H1 (cell line): ENCODE results near the gene NPBWR2. TPM values are rescaled to one million over a fixed set of nuclear protein-coding genes. Genes with fewer than 3 reads are reported as not detected.

ENCODE experiments used
- CTCF ChIA-PET: fragments of 300-600 bp; sonication (Branson Sonifier 250); formaldehyde crosslinking; loops from one replicate; lab custom pipeline; 2021; ENCODE audit not compliant: partially characterized antibody; lab: Charles Lee
- POLR2A ChIA-PET: fragments of 300-600 bp; sonication (Branson Sonifier 250); formaldehyde crosslinking; loops from one replicate; lab custom pipeline; 2021; ENCODE audit warnings: inconsistent platforms; ENCODE audit not compliant: partially characterized antibody; lab: Charles Lee
- DNase-seq, 2 experiments: peaks; one replicate each; pipeline versions ENCODE4 v3.0.0 to v3.0.0-alpha.2; 2010 to 2022; ENCODE audit warnings: low spot score in 2 of 2, low read depth in 1 of 2, mixed read lengths in 1 of 2
- FAIRE-seq: peaks from 2 replicates; lab custom pipeline; 2011; peaks lifted over from hg19 to GRCh38; lab: Jason Lieb, UNC
- H2AFZ ChIP-seq: 2 replicates; pipeline ENCODE4 v1.8.1; 2012; ENCODE audit warnings: low read length, inconsistent platforms
- H2AK5ac ChIP-seq: 2 replicates; pipeline ENCODE4 v1.6.1; 2013; ENCODE audit warnings: low read depth, low read length
- H2BK120ac ChIP-seq: replicated peaks from 2 replicates; pipeline ENCODE3; 2013; ENCODE audit warnings: low read depth, low read length, inconsistent platforms
- H2BK12ac ChIP-seq: 2 replicates; pipeline ENCODE4 v1.6.1; 2013; ENCODE audit warnings: low read depth, low read length
- H2BK15ac ChIP-seq: 2 replicates; pipeline ENCODE4 v1.6.1; 2013; ENCODE audit warnings: low read length
- H2BK20ac ChIP-seq: 2 replicates; pipeline ENCODE4 v1.6.1; 2013; ENCODE audit warnings: low read length
- H2BK5ac ChIP-seq: 2 replicates; pipeline ENCODE4 v1.6.1; 2013; ENCODE audit warnings: low read depth, low read length
- H3K14ac ChIP-seq: 2 replicates; pipeline ENCODE4 v1.6.1; 2013; ENCODE audit warnings: inconsistent platforms; ENCODE audit not compliant: insufficient read length
- H3K18ac ChIP-seq: 2 replicates; pipeline ENCODE4 v1.6.1; 2013; ENCODE audit warnings: low read length; ENCODE audit errors: extremely low read depth
- H3K23ac ChIP-seq: 2 replicates; pipeline ENCODE4 v1.6.1; 2013; ENCODE audit warnings: inconsistent platforms; ENCODE audit not compliant: insufficient read length
- H3K23me2 ChIP-seq: 2 replicates; pipeline ENCODE4 v1.6.1; 2013; ENCODE audit warnings: low read depth, low read length
- H3K27ac ChIP-seq: 2 replicates; pipeline ENCODE4 v1.6.1; 2011; ENCODE audit warnings: low read depth, low read length, inconsistent platforms
- H3K27me3 ChIP-seq, 4 experiments: replicated peaks in 1 of 4; 1 replicate in 1 of 4; 2 replicates in 3 of 4; pipeline versions ENCODE4 v1.6.1 to v1.8.1; 2011 to 2013; ENCODE audit warnings: low read length in 3 of 4, mild to moderate bottlenecking in 3 of 4, inconsistent platforms in 2 of 4, mixed read lengths in 2 of 4, moderate library complexity in 1 of 4; ENCODE audit not compliant: control insufficient read depth in 3 of 4, insufficient read depth in 3 of 4; ENCODE audit errors: extremely low read depth in 1 of 4
- H3K36me3 ChIP-seq, 4 experiments: 2 replicates each; pipeline versions ENCODE4 v1.6.1 to v1.8.1; 2011 to 2013; ENCODE audit warnings: mild to moderate bottlenecking in 4 of 4, low read length in 3 of 4, moderate library complexity in 2 of 4, control low read depth in 1 of 4, inconsistent platforms in 1 of 4; ENCODE audit not compliant: insufficient read depth in 4 of 4, control insufficient read depth in 2 of 4
- H3K4ac ChIP-seq: replicated peaks from 2 replicates; pipeline ENCODE3; 2013; ENCODE audit warnings: low read length, low read depth, mixed read lengths, inconsistent platforms; ENCODE audit not compliant: insufficient read length
- H3K4me1 ChIP-seq, 4 experiments: replicated peaks in 1 of 4; 1 replicate in 1 of 4; 2 replicates in 3 of 4; pipeline versions ENCODE4 v1.6.1 to v1.8.1; 2011 to 2013; ENCODE audit warnings: low read length in 3 of 4, inconsistent platforms in 2 of 4, mixed read lengths in 1 of 4; ENCODE audit not compliant: insufficient read depth in 4 of 4, control insufficient read depth in 3 of 4
- H3K4me2 ChIP-seq, 2 experiments: 2 replicates each; pipeline versions ENCODE4 v1.6.1 to v1.8.1; 2011 to 2013; ENCODE audit warnings: low read depth in 2 of 2, low read length in 2 of 2, control low read depth in 1 of 2, inconsistent platforms in 1 of 2, mild to moderate bottlenecking in 1 of 2; ENCODE audit not compliant: insufficient read depth in 1 of 2
- H3K4me3 ChIP-seq, 4 experiments: fragments of 200-600, 300-600 bp in 1 of 4; sonication (generic), shearing (Covaris generic), sonication (Bioruptor Twin) in 1 of 4; 2 replicates each; pipeline versions ENCODE4 v1.5.1 to v1.8.1; 2011 to 2016; ENCODE audit warnings: low read length in 4 of 4, low read depth in 3 of 4, control low read depth in 2 of 4, inconsistent platforms in 2 of 4, mild to moderate bottlenecking in 2 of 4, mixed read lengths in 1 of 4, moderate library complexity in 1 of 4; ENCODE audit not compliant: insufficient read depth in 2 of 4; ENCODE audit errors: extremely low read depth in 1 of 4
- H3K56ac ChIP-seq: replicated peaks from 2 replicates; pipeline ENCODE3; 2013; ENCODE audit warnings: low read depth, mild to moderate bottlenecking, mixed read lengths, low read length, inconsistent platforms; ENCODE audit not compliant: insufficient read length
- H3K79me1 ChIP-seq: 2 replicates; pipeline ENCODE4 v1.6.1; 2013; ENCODE audit warnings: low read depth, low read length, control low read depth
- H3K79me2 ChIP-seq, 2 experiments: 2 replicates each; pipeline versions ENCODE4 v1.6.1 to v1.8.1; 2012 to 2013; ENCODE audit warnings: low read length in 2 of 2, mild to moderate bottlenecking in 2 of 2, inconsistent platforms in 1 of 2; ENCODE audit not compliant: insufficient read depth in 2 of 2, control insufficient read depth in 1 of 2
- H3K9ac ChIP-seq, 4 experiments: replicated peaks in 1 of 4; 1 replicate in 1 of 4; 2 replicates in 3 of 4; pipeline versions ENCODE4 v1.6.1 to v1.8.1; 2011 to 2013; ENCODE audit warnings: low read depth in 3 of 4, low read length in 3 of 4, control low read depth in 2 of 4, mild to moderate bottlenecking in 2 of 4, moderate library complexity in 2 of 4, inconsistent platforms in 1 of 4; ENCODE audit errors: extremely low read depth in 1 of 4
- H3K9me3 ChIP-seq, 2 experiments: 2 replicates each; pipeline versions ENCODE4 v1.6.1 to v1.8.1; 2012 to 2013; ENCODE audit warnings: mild to moderate bottlenecking in 2 of 2, moderate library complexity in 2 of 2, control low read depth in 1 of 2, inconsistent platforms in 1 of 2, low read depth in 1 of 2, low read length in 1 of 2, mixed read lengths in 1 of 2; ENCODE audit not compliant: insufficient read depth in 2 of 2
- H4K20me1 ChIP-seq, 2 experiments: replicated peaks in 1 of 2; 2 replicates each; pipeline versions ENCODE3 to v1.8.1; 2011 to 2013; ENCODE audit warnings: inconsistent platforms in 2 of 2, low read length in 2 of 2, mild to moderate bottlenecking in 1 of 2; ENCODE audit not compliant: insufficient read depth in 2 of 2, control insufficient read depth in 1 of 2
- H4K5ac ChIP-seq: 2 replicates; pipeline ENCODE4 v1.6.1; 2013; ENCODE audit warnings: low read length, low read depth, mixed read lengths, inconsistent platforms; ENCODE audit not compliant: insufficient read length
- H4K8ac ChIP-seq: 2 replicates; pipeline ENCODE4 v1.8.0; 2013; ENCODE audit warnings: mild to moderate bottlenecking, moderate library complexity, low read length, inconsistent platforms; ENCODE audit not compliant: insufficient read depth; ENCODE audit errors: extremely low read depth
- H4K91ac ChIP-seq: replicated peaks from 2 replicates; pipeline ENCODE3; 2013; ENCODE audit warnings: low read length, mixed read lengths, inconsistent platforms; ENCODE audit not compliant: insufficient read length
- ATF3 ChIP-seq: IDR thresholded peaks from 2 replicates; pipeline ENCODE4 v1.6.1; 2011; ENCODE audit warnings: low read depth, mild to moderate bottlenecking, low read length; ENCODE audit not compliant: insufficient read depth
- CTBP2 ChIP-seq: IDR thresholded peaks from 2 replicates; pipeline ENCODE4 v1.7.0; 2011; ENCODE audit warnings: borderline replicate concordance, mild to moderate bottlenecking, moderate library complexity, mixed read lengths, low read length; ENCODE audit not compliant: insufficient read depth, insufficient read length
- EP300 ChIP-seq, 2 experiments: IDR thresholded peaks; 1 replicate in 1 of 2; 2 replicates in 1 of 2; pipeline ENCODE4 v1.6.1; 2011 to 2012; ENCODE audit warnings: low read depth in 2 of 2, low read length in 2 of 2, mild to moderate bottlenecking in 2 of 2, borderline replicate concordance in 1 of 2, inconsistent platforms in 1 of 2, moderate library complexity in 1 of 2
- PHF8 ChIP-seq: fragments of 200-600 bp; sonication (generic); conservative IDR thresholded peaks from 2 replicates; pipeline ENCODE4 v1.7.1; 2012; ENCODE audit warnings: low read depth, mild to moderate bottlenecking, inconsistent platforms, low read length, moderate library complexity
- SIX5 ChIP-seq: IDR thresholded peaks from 2 replicates; pipeline ENCODE4 v1.6.1; 2011; ENCODE audit warnings: mild to moderate bottlenecking, low read depth, low read length
- SP1 ChIP-seq: IDR thresholded peaks from 2 replicates; pipeline ENCODE4 v1.6.1; 2011; ENCODE audit warnings: low read depth, low read length
- TAF7 ChIP-seq: optimal IDR thresholded peaks from 2 replicates; pipeline ENCODE3; 2011; ENCODE audit warnings: low read depth, mild to moderate bottlenecking, inconsistent platforms, low read length, moderate library complexity, borderline replicate concordance
- WGBS, 2 experiments: shearing (Covaris generic) in 1 of 2; methylation state at CpG; one replicate each; pipeline versions ENCODE4 v1.1.6 to v1.1.7; 2013 to 2015; ENCODE audit warnings: low lambda C conversion rate in 2 of 2, mixed read lengths in 2 of 2, inconsistent platforms in 1 of 2, low coverage in 1 of 2, missing lambda C conversion rate in 1 of 2; ENCODE audit not compliant: insufficient replicate concordance in 2 of 2, insufficient coverage in 1 of 2, insufficient read length in 1 of 2; ENCODE audit errors: extremely low coverage in 1 of 2, missing lambda C conversion rate in 1 of 2; 5-methylcytosine and 5-hydroxymethylcytosine counted together
- polyA plus RNA-seq, 7 experiments: library from polyadenylated mRNA; depleted of rRNA in 3 of 7; stranded (reverse) in 5 of 7; unstranded in 2 of 7; fragments of >200 nt in 5 of 7; fragments of 200-250 nt in 2 of 7; gene quantifications; 1 replicate in 5 of 7; 2 replicates in 1 of 7; 4 replicates in 1 of 7; pipeline versions ENCODE4 v1.2.1 to v1.2.3, GENCODE V29; 2011 to 2013; ENCODE audit warnings: missing spikeins in 2 of 7, mixed read lengths in 2 of 7
- total RNA-seq: library from RNA; stranded (reverse); fragmentation: NEBNext Ultra II Directional; extraction: Animal tissue kit (Norgen Biotek cat#: 25700); gene quantifications from 2 replicates; pipeline ENCODE4 v1.2.1, GENCODE V29; 2021

The NPBWR2 gene
- total and polyA plus RNA-seq, 2 of the 8 experiments (the other 6 are each of a cell fraction or from before 2014, with no cell fraction given): not detected

GRCh38 chr20:64081624-64081964 lies 25.8 kb downstream of the NPBWR2 start:
- Histone ChIP-seq H4K20me1 (no peaks in the 10 kb centered on the region), H3K79me1 (no peaks in the 10 kb centered on the region), H3K27ac (no peak overlapping the region), H4K91ac (no peak overlapping the region), H3K4me2 (no peak overlapping the region), H3K9me3 (no peaks in the 10 kb centered on the region), H3K14ac (no peak overlapping the region), H2AK5ac (no peak overlapping the region), H3K18ac (no peak overlapping the region), H2BK5ac (0 out of 2 replicates have a peak overlapping the region, but pooled peaks have one; percentile 18), H2BK15ac (no peak overlapping the region), H2BK12ac (no peak overlapping the region), H3K23ac (no peak overlapping the region), H3K79me2 (no peaks in the 10 kb centered on the region), H3K23me2 (peaks cover 22% of the 10 kb centered on the region; the same call in 1 of the 2 replicates), H3K9ac (no peak overlapping the region), H4K5ac (no peak overlapping the region), H2BK20ac (no peak overlapping the region), H3K36me3 (no peaks in the 10 kb centered on the region), H3K4ac (no peak overlapping the region), H2AFZ (no peak overlapping the region), H3K56ac (no peak overlapping the region), H4K8ac (no peak overlapping the region), H3K27me3 (peaks cover 6 to 55% (median 42%) of the 10 kb centered on the region in 4 experiments), H3K4me1 (peaks cover 0 to 38% (median 20%) of the 10 kb centered on the region in 4 experiments; a peak in 6 of 7 replicates), H3K4me3 (no peak overlapping the region), H2BK120ac (no peak overlapping the region)
- ChIA-PET POLR2A (interaction anchor here (1.1 kb wide), 1 partner anchor 11 kb away, joined by 3 read pairs; no protein-coding TSS in a partner anchor), CTCF (interaction anchor here (1.0 to 13.0 kb wide), 10 partner anchors 10 to 102 kb away, joined by 3 to 144 read pairs (median 6); partner anchors contain the start of genes PRPF6, SAMD10, SOX18 and TCEA2)
- FAIRE-seq (no peak), DNase-seq (no peak)
- TF ChIP-seq ATF3 (no peak), SIX5 (no peak), EP300 (IDR thresholded peaks at IDR 0.05; ENCODE audit: borderline replicate concordance in 1 of 2, low read depth in 2 of 2, low read length in 2 of 2) (no peak), TAF7 (no peak), CTBP2 (no peak), SP1 (no peak), PHF8 (no peak)
- WGBS, 2 experiments: 91% methylated on average over 6 of the region's 6 CpGs; no CpG with 5 or more reads in 1 of the 2 experiments
